A204.1 (cell line): ENCODE data around the gene INTS7.

Source experiments
- FAIRE-seq: peaks from 2 replicates; lab custom pipeline; 2012; peaks lifted over from hg19 to GRCh38; lab: Jason Lieb, UNC

Gene INTS7, protein sequence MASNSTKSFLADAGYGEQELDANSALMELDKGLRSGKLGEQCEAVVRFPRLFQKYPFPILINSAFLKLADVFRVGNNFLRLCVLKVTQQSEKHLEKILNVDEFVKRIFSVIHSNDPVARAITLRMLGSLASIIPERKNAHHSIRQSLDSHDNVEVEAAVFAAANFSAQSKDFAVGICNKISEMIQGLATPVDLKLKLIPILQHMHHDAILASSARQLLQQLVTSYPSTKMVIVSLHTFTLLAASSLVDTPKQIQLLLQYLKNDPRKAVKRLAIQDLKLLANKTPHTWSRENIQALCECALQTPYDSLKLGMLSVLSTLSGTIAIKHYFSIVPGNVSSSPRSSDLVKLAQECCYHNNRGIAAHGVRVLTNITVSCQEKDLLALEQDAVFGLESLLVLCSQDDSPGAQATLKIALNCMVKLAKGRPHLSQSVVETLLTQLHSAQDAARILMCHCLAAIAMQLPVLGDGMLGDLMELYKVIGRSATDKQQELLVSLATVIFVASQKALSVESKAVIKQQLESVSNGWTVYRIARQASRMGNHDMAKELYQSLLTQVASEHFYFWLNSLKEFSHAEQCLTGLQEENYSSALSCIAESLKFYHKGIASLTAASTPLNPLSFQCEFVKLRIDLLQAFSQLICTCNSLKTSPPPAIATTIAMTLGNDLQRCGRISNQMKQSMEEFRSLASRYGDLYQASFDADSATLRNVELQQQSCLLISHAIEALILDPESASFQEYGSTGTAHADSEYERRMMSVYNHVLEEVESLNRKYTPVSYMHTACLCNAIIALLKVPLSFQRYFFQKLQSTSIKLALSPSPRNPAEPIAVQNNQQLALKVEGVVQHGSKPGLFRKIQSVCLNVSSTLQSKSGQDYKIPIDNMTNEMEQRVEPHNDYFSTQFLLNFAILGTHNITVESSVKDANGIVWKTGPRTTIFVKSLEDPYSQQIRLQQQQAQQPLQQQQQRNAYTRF

GRCh38 chr1:212035123-212035834 lies at the start of gene INTS7, which contains the start of gene DTL:
TSS of gene INTS7 (minus strand) at chr1:212035557. CDS start at chr1:212035437, 120 bp downstream.
TSS of gene DTL (plus strand) at chr1:212035748. CDS start at chr1:212035891, 143 bp downstream.
- peak; percentile 98 for FAIRE-seq

DNA sequence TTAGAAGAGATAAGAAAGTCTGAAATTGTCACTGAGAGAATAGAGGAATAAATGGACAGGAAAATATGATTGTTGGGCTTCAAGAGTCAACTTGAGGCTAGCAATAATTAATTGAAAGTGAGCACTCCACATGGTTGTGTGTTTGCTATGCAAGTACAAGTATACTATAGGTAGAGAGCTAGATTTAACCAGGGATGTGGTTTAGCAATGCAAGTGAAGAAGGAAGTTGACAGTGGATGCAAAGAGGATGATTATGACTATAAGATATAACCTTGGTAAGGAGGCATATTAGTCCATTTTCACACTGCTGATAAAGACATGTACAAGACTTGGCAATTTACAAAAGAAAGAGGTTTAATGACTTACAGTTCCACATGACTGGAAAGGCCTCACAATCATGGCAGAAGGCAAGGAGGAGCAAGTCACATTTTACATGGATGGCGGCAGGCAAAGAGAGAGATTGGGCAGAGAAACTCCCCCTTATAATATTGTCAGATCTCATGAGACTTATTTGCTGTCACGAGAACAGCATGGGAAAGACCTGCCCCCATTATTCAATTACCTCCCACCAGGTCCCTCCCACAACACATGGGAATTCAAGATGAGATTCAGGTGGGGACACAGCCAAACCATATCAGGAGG lies 47.5 kb upstream of the INTS7 start:
- FAIRE-seq, result no peak

DNA sequence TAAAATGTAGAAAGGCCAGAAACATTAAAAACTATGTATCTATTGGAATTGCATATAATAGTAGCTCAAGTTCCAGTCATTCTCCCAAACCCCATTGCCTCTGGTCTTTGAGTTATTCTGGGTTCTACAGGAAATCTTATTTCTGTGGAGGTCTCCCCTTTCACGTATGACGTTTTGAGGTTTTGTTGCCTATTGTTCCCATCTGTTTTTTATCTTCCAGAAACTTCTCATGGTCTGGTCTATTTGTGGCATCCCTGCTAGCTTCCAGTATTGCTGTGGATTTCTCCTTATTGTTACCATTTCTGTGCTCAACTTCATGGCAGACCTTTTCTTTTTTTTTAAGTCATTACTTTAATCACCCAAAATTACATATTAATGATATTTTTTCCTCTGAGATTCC lies 43.5 kb upstream of the INTS7 start:
- no peak for FAIRE-seq

- FAIRE-seq, result no peak
Measured at GRCh38 chr1:212077028-212077427, 41.7 kb upstream of the INTS7 start.

DNA sequence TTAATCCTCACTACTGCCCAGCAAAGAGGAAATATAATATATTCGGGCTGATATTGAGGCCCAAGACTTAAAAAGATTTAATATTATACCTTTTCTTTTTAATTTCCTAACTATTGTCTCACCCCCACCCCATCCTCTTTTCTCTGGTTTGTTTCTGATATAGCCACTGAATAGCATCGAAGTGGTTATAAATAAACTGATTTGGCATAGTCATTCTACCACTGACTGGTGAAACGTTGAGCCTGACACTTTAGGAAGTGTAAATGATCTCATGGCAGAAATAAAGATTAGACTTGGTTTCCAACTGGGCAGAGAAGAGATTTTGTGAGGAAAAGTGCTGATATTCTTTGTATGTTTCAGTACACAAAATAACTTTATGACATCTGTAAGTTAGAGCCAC lies 39.5 kb upstream of the INTS7 start:
- no peak for FAIRE-seq

GRCh38 chr1:212074313-212074712 lies 39.0 kb upstream of the INTS7 start:
- FAIRE-seq, result no peak

- no peak for FAIRE-seq
Measured at GRCh38 chr1:212073490-212073889, 38.1 kb upstream of the INTS7 start.

- FAIRE-seq, result no peak
Measured at GRCh38 chr1:212072047-212072446, 36.7 kb upstream of the INTS7 start.

GRCh38 chr1:212070720-212071302 lies 35.5 kb upstream of the INTS7 start:
- FAIRE-seq, result peak; percentile 92

DNA sequence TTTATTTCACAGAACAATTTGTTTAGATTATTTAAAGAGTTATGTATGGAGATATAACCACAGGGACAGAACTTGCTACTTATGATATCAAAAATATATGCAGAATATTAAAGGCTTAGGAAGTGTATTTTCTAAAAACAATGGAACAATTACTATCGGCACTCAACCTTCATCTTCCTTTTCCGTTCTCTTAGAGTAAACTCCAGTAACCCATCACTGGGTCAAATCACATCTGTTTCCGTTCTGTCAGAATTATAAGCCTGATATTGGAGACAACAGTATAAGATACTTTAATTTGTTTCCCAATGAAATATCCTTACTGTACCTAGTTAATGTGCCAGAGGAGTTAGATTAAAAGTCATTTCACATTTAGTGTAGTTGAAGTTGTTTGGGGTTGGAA lies 32.4 kb upstream of the INTS7 start:
- FAIRE-seq, result no peak

GRCh38 chr1:212062832-212063438 lies 27.6 kb upstream of the INTS7 start:
- peak; percentile 19 for FAIRE-seq

- FAIRE-seq, result no peak
Measured at GRCh38 chr1:212060632-212061472, 25.5 kb upstream of the INTS7 start.

DNA sequence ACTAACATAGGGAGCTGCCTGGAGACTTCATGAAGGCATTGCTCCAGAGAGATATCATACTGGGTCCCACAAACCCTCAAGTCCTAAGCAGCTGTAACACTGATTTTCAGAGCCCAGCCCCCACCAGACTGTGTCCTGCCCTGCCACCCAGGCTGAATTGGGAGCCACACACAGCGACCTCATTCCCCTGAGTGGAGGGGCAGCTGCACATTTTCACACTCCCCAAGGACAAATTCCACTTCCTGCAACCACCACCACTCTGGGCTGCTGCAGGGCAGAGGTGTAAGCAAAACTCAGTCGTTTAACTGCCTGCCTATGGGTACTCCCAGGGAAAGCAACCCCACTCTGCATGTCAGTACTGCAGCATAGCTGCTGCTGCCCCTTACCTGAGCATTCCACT lies 20.0 kb upstream of the INTS7 start:
- no peak for FAIRE-seq

DNA sequence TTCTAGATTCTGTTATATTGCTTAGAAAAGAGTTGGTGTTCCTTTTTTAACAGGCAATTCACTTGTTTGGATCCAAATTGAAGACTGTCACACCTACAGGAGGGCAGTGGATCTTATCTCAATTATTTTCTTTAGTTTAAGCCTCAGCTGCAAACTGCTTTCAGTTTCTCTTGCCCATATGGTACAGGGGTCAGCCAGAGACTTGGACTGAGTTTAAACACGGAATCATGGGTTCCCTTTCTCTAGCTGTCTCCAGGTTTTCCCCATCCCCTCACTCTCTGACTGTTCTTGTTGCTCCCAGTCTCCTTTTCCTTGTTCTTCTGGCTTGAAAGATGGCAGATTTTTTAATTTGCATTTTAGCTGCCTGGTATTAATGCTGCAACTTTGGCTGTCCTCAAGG lies 18.6 kb upstream of the INTS7 start:
- FAIRE-seq, result no peak

GRCh38 chr1:212045981-212046380 lies 10.6 kb upstream of the INTS7 start:
- no peak for FAIRE-seq

DNA sequence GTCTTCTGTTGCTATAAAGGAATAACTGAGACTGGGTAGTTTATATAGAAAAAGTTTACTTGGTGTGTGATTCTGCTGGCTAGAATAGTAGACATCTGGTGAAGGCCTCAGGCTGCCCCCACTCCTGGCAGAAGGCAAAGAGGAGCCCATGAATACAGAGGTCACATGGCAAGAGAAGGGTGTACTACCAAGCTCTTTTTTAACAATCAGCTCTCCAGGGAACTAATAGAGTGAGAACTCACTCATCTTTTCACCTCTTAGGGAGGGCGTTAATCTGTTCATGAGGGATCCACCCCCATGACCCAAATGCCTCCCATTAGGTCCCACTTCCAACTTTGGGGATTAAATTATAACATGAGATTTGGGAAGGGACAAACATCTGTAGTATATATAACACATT lies 9.5 kb upstream of the INTS7 start:
- no peak for FAIRE-seq

- FAIRE-seq, result no peak
Measured at GRCh38 chr1:212042436-212042835, 7.1 kb upstream of the INTS7 start.

DNA sequence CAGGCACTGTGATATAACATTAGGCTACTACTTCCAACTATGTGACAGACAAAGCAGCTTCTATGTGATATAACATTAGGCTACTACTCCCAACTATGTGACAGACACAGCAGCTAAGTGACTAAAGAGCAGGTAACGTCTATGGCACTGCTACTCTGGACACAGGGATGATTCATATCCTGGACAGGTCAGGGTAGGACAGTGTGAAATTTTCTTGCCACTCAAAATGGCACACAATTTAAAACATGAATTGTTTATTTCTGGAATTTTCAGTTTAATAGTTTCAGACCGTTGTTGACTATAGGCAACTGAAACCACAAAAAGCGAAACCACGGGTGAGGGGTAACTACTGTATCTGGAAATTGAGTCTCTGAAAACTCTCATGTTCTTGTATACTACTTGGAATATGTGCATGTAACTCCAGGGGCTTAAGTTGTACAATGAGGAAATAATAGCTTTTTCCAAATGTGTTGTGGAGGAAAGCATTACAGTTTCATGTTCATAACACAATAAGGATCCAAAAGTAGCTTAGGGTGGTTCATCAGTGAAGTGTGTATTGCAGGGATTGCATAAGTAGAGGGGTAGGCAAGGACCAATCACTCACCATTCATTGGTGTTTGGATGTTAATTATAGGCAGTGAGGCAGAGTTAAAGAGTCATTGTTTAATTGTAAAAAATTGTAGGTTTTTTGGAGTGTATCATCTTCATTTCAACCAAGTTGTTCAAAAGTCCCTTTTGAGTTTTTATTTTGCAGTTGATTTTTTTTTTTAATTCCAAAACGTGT lies 5.5 kb upstream of the INTS7 start:
- no peak for FAIRE-seq

GRCh38 chr1:212039622-212040021 lies 4.3 kb upstream of the INTS7 start:
- FAIRE-seq, result no peak
